Stimulated activated CD8-positive, alpha-beta memory T cell treated with anti-CD3 and anti-CD28 coated beads, Interleukin-2, amount 100 ng/mL, for 48 hours (primary cell): ENCODE data around the gene DLK1.

ENCODE experiments used
- DNase-seq, 2 donors: peaks; one replicate each; pipeline ENCODE4 v3.0.0-alpha.2; 2020; ENCODE audit warnings: low read depth in 2 of 2

DLK1 gene

GRCh38 chr14:100777818-100778525, 51.3 kb downstream of the DLK1 start:
- DNase-seq = no peak

- no peak for DNase-seq
Measured at GRCh38 chr14:100778526-100778882, 51.8 kb downstream of the DLK1 start.

- no peak for DNase-seq
Measured at GRCh38 chr14:100778951-100779690, 52.4 kb downstream of the DLK1 start.

GRCh38 chr14:100779691-100780080, 53.0 kb downstream of the DLK1 start:
- no peak for DNase-seq

- no peak for DNase-seq
Measured at GRCh38 chr14:100780246-100780645, 53.6 kb downstream of the DLK1 start.

- no peak for DNase-seq
Measured at GRCh38 chr14:100780646-100781355, 54.1 kb downstream of the DLK1 start.

GRCh38 chr14:100781952-100782351, 55.3 kb downstream of the DLK1 start:
- no peak for DNase-seq

- no peak for DNase-seq
Measured at GRCh38 chr14:100782516-100783320, 56.0 kb downstream of the DLK1 start.

GRCh38 chr14:100783630-100784370, 57.1 kb downstream of the DLK1 start:
- no peak for DNase-seq

- DNase-seq = no peak
Measured at GRCh38 chr14:100784523-100785337, 58.0 kb downstream of the DLK1 start.

GRCh38 chr14:100785338-100785615, 58.6 kb downstream of the DLK1 start:
- no peak for DNase-seq

- DNase-seq = no peak
Measured at GRCh38 chr14:100785626-100786025, 58.9 kb downstream of the DLK1 start.

- DNase-seq = no peak
Measured at GRCh38 chr14:100786131-100786530, 59.4 kb downstream of the DLK1 start.

- no peak for DNase-seq
Measured at GRCh38 chr14:100786576-100787219, 60.0 kb downstream of the DLK1 start.

- no peak for DNase-seq
Measured at GRCh38 chr14:100787659-100788058, 61.0 kb downstream of the DLK1 start.
